Esophagus squamous epithelium (tissue), 5 donors: ENCODE data around the gene DGKQ. TPM values are rescaled to one million over a fixed set of nuclear protein-coding genes. Genes with fewer than 3 reads are reported as not detected.
A peak's percentile ranks its signal among the peaks of the same experiment; 100 is the strongest.

Experiments
- DNase-seq: peaks from one replicate; lab custom pipeline; 2025; lab: John Stamatoyannopoulos, UW
- H3K27ac ChIP-seq, 4 donors: fragments of 200-600 bp; sonication (generic); one replicate each; pipeline ENCODE4 v1.5.1; 2016 to 2019; ENCODE audit warnings: mild to moderate bottlenecking in 1 of 4
- H3K27me3 ChIP-seq, 4 donors: fragments of 200-600 bp; sonication (generic); 1 replicate in 3 of 4; 2 replicates in 1 of 4; pipeline versions ENCODE4 v1.5.1 to v1.6.0; 2017 to 2021; ENCODE audit warnings: antibody characterized with exemption in 1 of 4
- H3K36me3 ChIP-seq, 3 donors: fragments of 200-600 bp; sonication (generic); one replicate each; pipeline ENCODE4 v1.5.1; 2016 to 2019
- H3K4me1 ChIP-seq, 3 donors: fragments of 200-600 bp; sonication (generic); one replicate each; pipeline ENCODE4 v1.5.1; 2017 to 2019
- H3K4me3 ChIP-seq, 4 donors: fragments of 200-600 bp; sonication (generic); 1 replicate in 3 of 4; 2 replicates in 1 of 4; pipeline ENCODE4 v1.5.1; 2016 to 2019; ENCODE audit warnings: mild to moderate bottlenecking in 2 of 4, moderate library complexity in 1 of 4
- H3K9me3 ChIP-seq, 3 donors: fragments of 200-600 bp; sonication (generic); one replicate each; pipeline ENCODE4 v1.5.1; 2016 to 2019
- POLR2A ChIP-seq, 4 donors: fragments of 450-650 bp; IDR thresholded peaks; one replicate each; pipeline ENCODE4 v1.6.1; 2017; ENCODE audit warnings: antibody characterized with exemption in 4 of 4, mild to moderate bottlenecking in 4 of 4, moderate library complexity in 3 of 4
- WGBS, 2 donors: methylation state at CpG; one replicate each; pipeline ENCODE4 v1.1.5; 2018; 5-methylcytosine and 5-hydroxymethylcytosine counted together
- intact Hi-C: fragments of 100-400 bp; cut with DNase I; formaldehyde crosslinking; loops from one replicate; pipeline ENCODE4 v1.15.0; 2022
- total RNA-seq, 4 donors: library from RNA; depleted of rRNA; stranded (reverse); fragments of >200 nt; gene quantifications; one replicate each; pipeline ENCODE4 v1.1.0, GENCODE V29; 2016
- TF ChIP-seq, protein P1 (sequence below), 6 experiments: fragments of 450-650 bp in 4 of 6; fragments of 200-600 bp in 2 of 6; sonication (generic) in 2 of 6; IDR thresholded peaks; one replicate each; pipeline ENCODE4 v1.5.1; 2016 to 2019; ENCODE audit warnings: antibody characterized with exemption in 6 of 6, mild to moderate bottlenecking in 4 of 6, moderate library complexity in 4 of 6
- donor health status: DM: yes; HTN: yes; CAD: no.

The DGKQ gene
- total RNA-seq, 4 donors from 2014 or later: 9.5 to 12.0 (median 10.7) TPM

DNA sequence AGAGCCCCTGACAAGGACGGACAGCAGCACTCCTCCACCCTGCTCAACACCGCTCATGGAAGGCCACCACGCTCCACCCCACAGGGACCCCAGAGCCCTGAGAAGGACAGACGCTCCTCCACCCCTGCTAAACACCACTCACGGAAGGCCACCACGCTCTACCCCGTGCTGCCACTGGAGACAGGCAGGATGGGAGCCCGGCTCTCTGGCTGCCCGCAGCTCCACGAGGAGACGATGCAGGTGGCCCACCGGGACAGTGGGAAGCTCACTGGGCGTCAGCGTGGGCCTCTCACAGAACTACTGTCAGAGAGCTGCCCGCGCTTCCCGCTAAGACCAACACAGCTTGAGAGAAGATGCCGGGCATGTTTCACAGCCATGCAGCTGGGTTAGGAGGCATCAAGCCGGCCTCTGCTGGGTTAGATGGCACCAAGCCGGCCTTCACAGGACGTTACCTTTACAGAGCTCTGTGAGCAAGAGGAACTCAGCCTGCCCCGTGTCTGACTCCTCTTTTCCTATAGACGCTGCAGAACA lies 62.1 kb downstream of the DGKQ start:
- no peaks in the 10 kb centered on the region for H3K9me3 ChIP-seq
- WGBS, 2 donors: 98 to 100% methylated on average over 2 to 10 of the region's 23 CpGs
- no peak overlapping the region for H3K4me3 ChIP-seq
- H3K27me3 ChIP-seq: no peaks in the 10 kb centered on the region
- H3K36me3 ChIP-seq: peaks cover 3 to 71% (median 13%) of the 10 kb centered on the region in 3 donors
- no peak for DNase-seq
- intact Hi-C loops: no loop called here
- peak overlapping the region in 2 of 4 donors; percentile 79 to 82 for H3K27ac ChIP-seq
- TF ChIP-seq, protein P1, sequence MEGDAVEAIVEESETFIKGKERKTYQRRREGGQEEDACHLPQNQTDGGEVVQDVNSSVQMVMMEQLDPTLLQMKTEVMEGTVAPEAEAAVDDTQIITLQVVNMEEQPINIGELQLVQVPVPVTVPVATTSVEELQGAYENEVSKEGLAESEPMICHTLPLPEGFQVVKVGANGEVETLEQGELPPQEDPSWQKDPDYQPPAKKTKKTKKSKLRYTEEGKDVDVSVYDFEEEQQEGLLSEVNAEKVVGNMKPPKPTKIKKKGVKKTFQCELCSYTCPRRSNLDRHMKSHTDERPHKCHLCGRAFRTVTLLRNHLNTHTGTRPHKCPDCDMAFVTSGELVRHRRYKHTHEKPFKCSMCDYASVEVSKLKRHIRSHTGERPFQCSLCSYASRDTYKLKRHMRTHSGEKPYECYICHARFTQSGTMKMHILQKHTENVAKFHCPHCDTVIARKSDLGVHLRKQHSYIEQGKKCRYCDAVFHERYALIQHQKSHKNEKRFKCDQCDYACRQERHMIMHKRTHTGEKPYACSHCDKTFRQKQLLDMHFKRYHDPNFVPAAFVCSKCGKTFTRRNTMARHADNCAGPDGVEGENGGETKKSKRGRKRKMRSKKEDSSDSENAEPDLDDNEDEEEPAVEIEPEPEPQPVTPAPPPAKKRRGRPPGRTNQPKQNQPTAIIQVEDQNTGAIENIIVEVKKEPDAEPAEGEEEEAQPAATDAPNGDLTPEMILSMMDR (IDR thresholded peaks at IDR 0.05): no peak
- TF ChIP-seq POLR2A (IDR thresholded peaks at IDR 0.05): no peak
- peaks cover 0 to 48% (median 3%) of the 10 kb centered on the region in 3 donors for H3K4me1 ChIP-seq

DNA sequence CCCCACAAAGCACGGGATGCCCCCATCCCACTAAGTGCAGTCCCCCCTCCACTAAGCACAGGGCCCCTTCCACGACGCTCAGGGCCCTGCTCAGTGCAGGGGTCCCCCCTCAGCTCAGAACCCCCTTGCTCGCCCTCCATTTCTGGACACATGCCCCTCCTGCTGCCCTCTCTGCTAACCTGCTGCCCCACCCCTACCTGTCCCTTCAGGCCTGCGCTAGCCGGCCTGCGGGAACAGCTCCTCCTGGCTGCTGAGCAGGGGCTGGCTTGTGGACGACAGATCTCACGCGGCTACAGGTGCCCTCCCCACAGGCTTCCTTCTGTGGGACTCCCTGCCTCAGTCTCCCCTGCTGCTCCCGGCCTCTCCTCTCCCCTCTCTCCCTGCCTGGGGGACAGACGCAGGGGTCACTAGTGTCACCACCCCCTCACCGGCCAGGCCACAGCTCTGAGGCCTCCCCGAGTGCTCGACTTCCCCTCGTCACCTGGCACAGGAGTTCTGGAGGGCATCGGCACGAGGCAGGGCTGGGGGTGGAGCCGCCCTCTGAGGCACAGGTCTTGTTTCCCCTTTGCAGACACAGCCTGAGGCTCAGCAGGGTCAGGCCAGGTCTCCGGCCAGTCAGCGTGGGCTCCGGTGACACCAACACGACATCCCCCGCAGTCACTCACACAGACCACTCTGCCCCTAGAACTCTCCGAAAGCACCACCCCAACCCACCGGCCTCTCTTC lies 62.8 kb downstream of the DGKQ start:
- no peak for DNase-seq
- Histone ChIP-seq H3K9me3 (no peaks in the 10 kb centered on the region), H3K27me3 (no peaks in the 10 kb centered on the region), H3K4me1 (peaks cover 0 to 41% (median 3%) of the 10 kb centered on the region in 3 donors), H3K36me3 (peaks cover 3 to 78% (median 13%) of the 10 kb centered on the region in 3 donors), H3K4me3 (no peak overlapping the region), H3K27ac (peak overlapping the region in 1 of 4 donors; percentile 82)
- intact Hi-C loops: no loop called here
- TF ChIP-seq, protein P1 (IDR thresholded peaks at IDR 0.05): no peak
- TF ChIP-seq POLR2A (IDR thresholded peaks at IDR 0.05): no peak
- 97 to 99% methylated on average over 5 to 11 of the region's 26 CpGs for WGBS, 2 donors

DNA sequence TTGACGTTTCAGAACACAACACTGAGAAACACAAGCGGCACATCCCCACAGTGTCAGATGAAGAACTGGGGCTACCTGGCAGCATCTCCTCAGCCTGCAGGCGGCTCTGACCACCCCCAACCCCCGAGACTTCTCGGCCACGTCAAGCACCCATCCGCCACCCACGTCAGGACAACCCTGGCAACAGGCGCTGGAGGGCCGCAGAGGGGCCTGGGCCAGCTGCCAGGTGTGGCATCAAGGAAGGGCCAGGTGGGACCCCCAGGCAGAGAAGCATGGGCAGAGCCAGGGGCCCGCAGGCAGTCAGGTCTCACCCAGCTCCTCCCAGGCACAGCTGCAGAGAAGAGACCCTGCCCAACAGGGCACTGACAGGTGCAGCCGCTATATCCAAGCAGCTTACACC lies 63.5 kb downstream of the DGKQ start:
- Histone ChIP-seq H3K9me3 (no peaks in the 10 kb centered on the region), H3K4me1 (peaks cover 0 to 34% (median 3%) of the 10 kb centered on the region in 3 donors), H3K4me3 (no peak overlapping the region), H3K27me3 (no peaks in the 10 kb centered on the region), H3K27ac (no peak overlapping the region), H3K36me3 (peaks cover 3 to 84% (median 13%) of the 10 kb centered on the region in 3 donors)
- no peak for DNase-seq
- TF ChIP-seq, protein P1 (IDR thresholded peaks at IDR 0.05): no peak
- TF ChIP-seq POLR2A (IDR thresholded peaks at IDR 0.05): no peak
- intact Hi-C loops: no loop called here
- 82% methylated on average over 4 of the region's 12 CpGs; no CpG with 5 or more reads in 1 of the 2 donors for WGBS, 2 donors

DNA sequence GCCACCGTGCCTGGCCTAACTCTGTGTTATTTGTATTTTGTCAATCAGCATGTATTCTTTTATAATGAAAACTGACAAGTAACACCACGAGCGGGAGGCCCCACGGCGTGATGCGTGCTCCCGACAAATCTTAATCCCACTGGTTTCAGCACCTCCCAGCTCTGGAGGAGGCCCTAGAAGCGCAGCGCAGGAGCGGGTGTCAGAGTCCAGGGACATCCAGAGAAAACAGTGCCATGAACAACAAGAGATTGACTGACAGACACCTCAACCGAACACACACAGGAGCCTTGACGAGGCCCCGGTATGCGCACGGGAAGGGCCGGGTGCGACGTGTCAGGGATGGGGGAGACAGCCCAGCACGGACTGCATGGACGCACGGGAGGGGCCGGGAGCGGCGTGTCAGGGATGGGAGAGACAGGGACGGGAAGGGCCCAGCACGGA lies 64.2 kb downstream of the DGKQ start:
- Histone ChIP-seq H3K4me3 (no peak overlapping the region), H3K4me1 (peaks cover 0 to 33% (median 3%) of the 10 kb centered on the region in 3 donors), H3K36me3 (peaks cover 3 to 91% (median 18%) of the 10 kb centered on the region in 3 donors), H3K27me3 (no peaks in the 10 kb centered on the region), H3K9me3 (no peaks in the 10 kb centered on the region), H3K27ac (no peak overlapping the region)
- DNase-seq: no peak
- intact Hi-C loops: no loop called here
- TF ChIP-seq, protein P1 (IDR thresholded peaks at IDR 0.05): no peak
- no peak for TF ChIP-seq POLR2A (IDR thresholded peaks at IDR 0.05)
- WGBS, 2 donors: 86 to 90% methylated on average over 1 to 13 of the region's 26 CpGs

Other genes with a start within 250 kb of the DGKQ start
- gene CPLX1, start 147.4 kb downstream of the DGKQ start, total RNA-seq: under 1 TPM in 2 of 4 donors, not detected in 2; 0.44 to 0.57 TPM
- gene GAK, start 41.3 kb downstream of the DGKQ start, total RNA-seq: 10 to 100 TPM; 70.6 to 97.8 (median 80.7) TPM
- gene TMEM175, start 41.1 kb downstream of the DGKQ start, total RNA-seq: 10 to 100 TPM in 3 of 4 donors, 1 to 10 TPM in 1; 8.4 to 22.9 (median 19.7) TPM
- gene IDUA, start 13.5 kb upstream of the DGKQ start, total RNA-seq: 10 to 100 TPM in 2 of 4 donors, 1 to 10 TPM in 2; 4.3 to 20.5 (median 14.1) TPM
- gene SLC26A1, start 19.8 kb upstream of the DGKQ start, total RNA-seq: not detected
- gene FGFRL1, start 38.1 kb upstream of the DGKQ start, total RNA-seq: 10 to 100 TPM in 1 of 4 donors, 1 to 10 TPM in 3; 2.8 to 10.1 (median 4.7) TPM
- gene RNF212, start 140.0 kb upstream of the DGKQ start, total RNA-seq: 1 to 10 TPM in 2 of 4 donors, under 1 TPM in 2; 0.53 to 6.3 (median 1.9) TPM
- gene SPON2, start 199.0 kb upstream of the DGKQ start, total RNA-seq: 10 to 100 TPM; 14.5 to 53.4 (median 21.3) TPM